Mesenchymal stem cell (in vitro differentiated cells and primary cell): Measurements from ENCODE around the gene MRLN.

Experiments
- DNase-seq: peaks from one replicate; pipeline ENCODE4 v3.0.0-alpha.2; 2013
- H2AFZ ChIP-seq: one replicate; pipeline ENCODE4 v1.6.1; 2013; ENCODE audit warnings: low read depth, mild to moderate bottlenecking, control low read depth, inconsistent platforms, low read length, moderate library complexity
- H2AK5ac ChIP-seq: 2 replicates; pipeline ENCODE4 v1.6.1; 2013; ENCODE audit warnings: low read length, moderate library complexity, mild to moderate bottlenecking, inconsistent platforms; ENCODE audit not compliant: severe bottlenecking
- H2BK120ac ChIP-seq: one replicate; pipeline ENCODE4 v1.6.1; 2013; ENCODE audit warnings: low read depth, mild to moderate bottlenecking, inconsistent platforms, low read length, moderate library complexity
- H2BK12ac ChIP-seq, 2 experiments: one replicate each; pipeline ENCODE4 v1.6.1; 2013; ENCODE audit warnings: inconsistent platforms in 2 of 2, low read length in 2 of 2, mild to moderate bottlenecking in 2 of 2, moderate library complexity in 2 of 2, control low read depth in 1 of 2
- H2BK15ac ChIP-seq: one replicate; pipeline ENCODE4 v1.6.1; 2013; ENCODE audit warnings: mild to moderate bottlenecking, low read depth, inconsistent platforms; ENCODE audit not compliant: poor library complexity, severe bottlenecking
- H2BK5ac ChIP-seq: 2 replicates; pipeline ENCODE4 v1.6.1; 2013; ENCODE audit warnings: low read depth, mild to moderate bottlenecking, low read length, control low read depth, inconsistent platforms; ENCODE audit not compliant: poor library complexity, severe bottlenecking
- H3K14ac ChIP-seq, 2 experiments: one replicate each; pipeline ENCODE4 v1.6.1; 2013; ENCODE audit warnings: inconsistent platforms in 2 of 2, low read length in 2 of 2, control low read depth in 1 of 2, mild to moderate bottlenecking in 1 of 2, moderate library complexity in 1 of 2
- H3K18ac ChIP-seq, 2 experiments: one replicate each; pipeline ENCODE4 v1.6.1; 2013; ENCODE audit warnings: inconsistent platforms in 2 of 2, low read length in 2 of 2, control low read depth in 1 of 2, low read depth in 1 of 2, mild to moderate bottlenecking in 1 of 2
- H3K23ac ChIP-seq, 2 experiments: one replicate each; pipeline ENCODE4 v1.6.1; 2013; ENCODE audit warnings: inconsistent platforms in 2 of 2, low read length in 2 of 2, mild to moderate bottlenecking in 2 of 2, moderate library complexity in 2 of 2, control low read depth in 1 of 2
- H3K27ac ChIP-seq: 2 replicates; pipeline ENCODE4 v1.5.1; 2013; ENCODE audit warnings: mild to moderate bottlenecking, moderate library complexity, low read length, control low read depth, inconsistent platforms; ENCODE audit not compliant: poor library complexity, severe bottlenecking
- H3K27me3 ChIP-seq, 2 experiments: 2 replicates each; pipeline versions ENCODE4 v1.6.1 to v1.7.0; 2013; ENCODE audit warnings: low read length in 2 of 2, mild to moderate bottlenecking in 2 of 2, moderate library complexity in 2 of 2, control low read depth in 1 of 2, inconsistent platforms in 1 of 2; ENCODE audit not compliant: control insufficient read depth in 1 of 2, insufficient read depth in 1 of 2
- H3K36me3 ChIP-seq, 2 experiments: 2 replicates each; pipeline versions ENCODE4 v1.6.1 to v1.7.0; 2013; ENCODE audit warnings: low read length in 2 of 2, control low read depth in 1 of 2, inconsistent platforms in 1 of 2, low read depth in 1 of 2, mild to moderate bottlenecking in 1 of 2; ENCODE audit not compliant: insufficient read depth in 2 of 2, control insufficient read depth in 1 of 2
- H3K4ac ChIP-seq, 2 experiments: one replicate each; pipeline ENCODE4 v1.6.1; 2013; ENCODE audit warnings: inconsistent platforms in 2 of 2, low read length in 2 of 2, mild to moderate bottlenecking in 2 of 2, moderate library complexity in 2 of 2, control low read depth in 1 of 2, low read depth in 1 of 2
- H3K4me1 ChIP-seq: 2 replicates; pipeline ENCODE4 v1.6.1; 2013; ENCODE audit warnings: low read depth, low read length, control low read depth; ENCODE audit not compliant: control insufficient read depth, insufficient read depth
- H3K4me2 ChIP-seq: 2 replicates; pipeline ENCODE4 v1.6.1; 2013; ENCODE audit warnings: low read length, mild to moderate bottlenecking, inconsistent platforms; ENCODE audit not compliant: poor library complexity, severe bottlenecking
- H3K4me3 ChIP-seq, 2 experiments: 2 replicates each; pipeline versions ENCODE4 v1.5.1 to v1.7.0; 2013; ENCODE audit warnings: low read length in 2 of 2, mild to moderate bottlenecking in 2 of 2, control low read depth in 1 of 2, low read depth in 1 of 2; ENCODE audit not compliant: insufficient read depth in 1 of 2
- H3K79me1 ChIP-seq: replicated peaks from 2 replicates; pipeline ENCODE4 v1.6.1; 2013; ENCODE audit warnings: mild to moderate bottlenecking, control low read depth, low read length, inconsistent platforms; ENCODE audit not compliant: poor library complexity, severe bottlenecking
- H3K9ac ChIP-seq: 2 replicates; pipeline ENCODE4 v1.7.0; 2013; ENCODE audit warnings: mild to moderate bottlenecking, low read length, moderate library complexity
- H3K9me3 ChIP-seq: 2 replicates; pipeline ENCODE4 v1.7.0; 2013; ENCODE audit warnings: mild to moderate bottlenecking, low read length; ENCODE audit not compliant: control insufficient read depth
- H4K8ac ChIP-seq: one replicate; pipeline ENCODE4 v1.6.1; 2013; ENCODE audit warnings: inconsistent platforms, mild to moderate bottlenecking, low read length, moderate library complexity
- H4K91ac ChIP-seq: one replicate; pipeline ENCODE4 v1.6.1; 2013; ENCODE audit warnings: mild to moderate bottlenecking, low read length, inconsistent platforms
- WGBS: methylation state at CpG from one replicate; pipeline ENCODE4 v1.1.7; 2013; ENCODE audit warnings: mixed read lengths; 5-methylcytosine and 5-hydroxymethylcytosine counted together

The MRLN gene

DNA sequence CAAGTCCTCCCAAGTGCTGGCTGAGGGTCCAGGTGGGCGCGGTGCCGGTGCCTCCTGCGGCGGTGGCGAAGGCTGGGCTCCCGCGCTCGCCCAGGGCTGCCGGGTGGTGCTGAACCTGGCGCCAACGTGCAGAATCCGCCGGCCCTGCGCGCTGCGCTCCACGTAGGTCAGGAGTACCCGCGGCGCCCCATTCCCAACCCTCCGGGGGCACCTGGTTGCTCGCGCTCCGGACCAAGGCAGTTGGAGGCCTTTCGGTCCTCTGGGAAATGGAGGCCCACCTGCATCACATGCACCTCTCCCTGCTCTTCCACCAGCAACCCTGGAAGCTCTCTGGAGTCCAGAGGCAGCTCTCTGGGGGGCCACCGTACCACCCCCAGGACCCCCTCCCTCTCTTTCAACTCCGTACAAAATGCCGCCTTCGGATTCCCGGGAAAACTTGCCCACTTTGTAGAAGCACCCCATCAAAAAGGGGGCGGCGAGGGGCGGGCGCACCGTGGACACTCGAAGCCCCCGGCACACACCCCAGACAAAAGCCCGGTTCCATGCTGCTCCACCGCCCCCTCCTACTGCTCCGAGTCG is 44.4 kb downstream of the MRLN start:
- no peak overlapping the region for H3K14ac ChIP-seq
- H3K4me2 ChIP-seq = peak overlapping the region; percentile 100
- H2AFZ ChIP-seq = no peak overlapping the region
- no peak overlapping the region for H4K8ac ChIP-seq
- no peak overlapping the region for H3K4ac ChIP-seq
- no peak overlapping the region for H2BK120ac ChIP-seq
- H4K91ac ChIP-seq = no peak overlapping the region
- peak overlapping the region; percentile 54 to 77 for H3K4me3 ChIP-seq
- no peaks in the 10 kb centered on the region for H3K79me1 ChIP-seq
- no peak overlapping the region for H2BK5ac ChIP-seq
- no peak overlapping the region for H2BK15ac ChIP-seq
- H3K4me1 ChIP-seq = peaks cover 15% of the 10 kb centered on the region
- H3K23ac ChIP-seq = peak overlapping the region in 1 of 2 experiments; percentile 77
- H2AK5ac ChIP-seq = no peak overlapping the region
- H3K9me3 ChIP-seq = no peaks in the 10 kb centered on the region
- H3K36me3 ChIP-seq = no peaks in the 10 kb centered on the region
- no peak overlapping the region for H3K27ac ChIP-seq
- no peak overlapping the region for H2BK12ac ChIP-seq
- WGBS = under 1% methylated on average over 39 of the region's 42 CpGs
- peak; percentile 6 for DNase-seq
- no peak overlapping the region for H3K18ac ChIP-seq
- H3K9ac ChIP-seq = peak overlapping the region; percentile 77
- peaks cover 49 to 59% of the 10 kb centered on the region in 2 experiments for H3K27me3 ChIP-seq

DNA sequence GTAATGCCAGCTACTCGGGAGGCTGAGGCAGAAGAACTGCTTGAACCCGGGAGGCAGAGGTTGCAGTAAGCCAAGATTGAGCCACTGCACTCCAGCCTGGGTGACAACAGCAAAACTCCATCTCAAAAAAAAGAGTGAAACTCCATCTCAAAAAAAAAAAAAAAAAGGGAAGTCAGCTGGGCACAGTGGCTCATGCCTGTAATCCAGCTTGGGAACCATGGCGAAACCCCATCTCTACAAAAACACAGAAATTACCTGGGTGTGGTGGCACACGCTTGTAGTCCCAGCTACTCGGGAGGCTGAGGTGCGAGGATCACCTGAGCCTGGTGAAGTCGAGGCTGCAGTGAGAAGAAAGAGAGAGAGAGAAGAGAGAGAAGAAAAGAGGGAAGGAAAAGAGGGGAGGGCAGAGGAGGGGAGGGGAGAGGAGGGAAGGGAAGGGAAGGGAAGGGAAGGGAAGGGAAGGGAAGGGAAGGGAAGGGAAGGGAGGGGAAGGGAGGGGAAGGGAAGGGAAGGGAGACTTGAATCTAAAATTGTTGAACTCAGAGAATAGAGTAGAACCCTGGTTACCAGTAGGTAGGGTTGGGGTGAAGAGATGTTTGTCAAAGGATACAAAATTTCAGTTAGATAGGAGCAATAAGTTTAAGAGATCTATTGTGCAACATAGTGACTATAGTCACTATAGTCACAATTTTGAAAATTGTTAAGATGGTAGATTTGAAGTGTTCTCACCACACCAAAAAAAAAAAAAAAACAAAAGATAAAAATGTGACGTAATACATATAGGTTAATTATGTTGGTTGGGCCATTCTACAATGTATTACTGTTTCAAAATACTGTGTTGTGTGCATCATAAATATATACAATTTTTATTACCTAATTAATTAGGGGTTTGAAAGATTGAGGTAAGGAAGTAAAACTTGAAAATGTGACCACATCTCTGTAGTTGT is 46.1 kb downstream of the MRLN start:
- Histone ChIP-seq H2BK12ac (no peak overlapping the region), H3K9ac (no peak overlapping the region), H3K4me3 (no peak overlapping the region), H3K23ac (no peak overlapping the region), H3K4me2 (no peak overlapping the region), H3K79me1 (no peaks in the 10 kb centered on the region), H3K4ac (no peak overlapping the region), H3K14ac (no peak overlapping the region), H2BK5ac (no peak overlapping the region), H4K8ac (no peak overlapping the region), H2BK120ac (no peak overlapping the region), H3K36me3 (no peaks in the 10 kb centered on the region), H3K4me1 (peaks cover 15% of the 10 kb centered on the region), H3K18ac (no peak overlapping the region), H4K91ac (no peak overlapping the region), H3K27me3 (peaks cover 43 to 45% of the 10 kb centered on the region in 2 experiments), H3K27ac (no peak overlapping the region), H2AFZ (no peak overlapping the region), H2AK5ac (no peak overlapping the region), H3K9me3 (no peaks in the 10 kb centered on the region), H2BK15ac (no peak overlapping the region)
- DNase-seq = no peak
- 91% methylated on average over 6 of the region's 8 CpGs for WGBS

DNA sequence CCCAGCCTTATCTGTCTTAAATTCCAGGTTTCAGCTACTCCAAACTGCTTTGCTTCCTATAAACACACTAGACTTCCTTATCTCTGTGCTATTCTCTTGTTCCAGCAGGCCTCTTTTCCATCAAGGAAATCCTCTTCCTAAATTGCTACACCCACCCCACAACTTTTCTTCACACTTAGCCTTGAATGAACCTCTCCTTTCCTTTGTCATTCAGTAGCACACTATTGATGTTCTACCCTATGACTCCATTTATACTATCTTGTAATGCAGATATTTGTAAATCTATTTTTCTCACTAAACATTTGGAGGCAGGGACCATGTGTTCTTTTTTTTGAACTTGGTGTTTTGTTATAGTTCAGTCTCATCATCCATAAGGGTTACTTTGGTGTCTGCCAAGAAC is 47.3 kb downstream of the MRLN start:
- no peaks in the 10 kb centered on the region for H3K9me3 ChIP-seq
- H3K9ac ChIP-seq = no peak overlapping the region
- no peak overlapping the region for H3K4me3 ChIP-seq
- H4K8ac ChIP-seq = no peak overlapping the region
- no peak overlapping the region for H3K4ac ChIP-seq
- no peak overlapping the region for H2AK5ac ChIP-seq
- H2AFZ ChIP-seq = no peak overlapping the region
- no peak overlapping the region for H2BK5ac ChIP-seq
- H3K4me2 ChIP-seq = no peak overlapping the region
- peaks cover 15% of the 10 kb centered on the region for H3K4me1 ChIP-seq
- no peak overlapping the region for H2BK15ac ChIP-seq
- H3K18ac ChIP-seq = no peak overlapping the region
- H3K79me1 ChIP-seq = no peaks in the 10 kb centered on the region
- H3K36me3 ChIP-seq = no peaks in the 10 kb centered on the region
- no peak overlapping the region for H3K14ac ChIP-seq
- H3K27ac ChIP-seq = no peak overlapping the region
- no peak overlapping the region for H3K23ac ChIP-seq
- H2BK120ac ChIP-seq = no peak overlapping the region
- H4K91ac ChIP-seq = no peak overlapping the region
- H2BK12ac ChIP-seq = no peak overlapping the region
- no peak for DNase-seq
- peaks cover 35 to 42% of the 10 kb centered on the region in 2 experiments for H3K27me3 ChIP-seq

DNA sequence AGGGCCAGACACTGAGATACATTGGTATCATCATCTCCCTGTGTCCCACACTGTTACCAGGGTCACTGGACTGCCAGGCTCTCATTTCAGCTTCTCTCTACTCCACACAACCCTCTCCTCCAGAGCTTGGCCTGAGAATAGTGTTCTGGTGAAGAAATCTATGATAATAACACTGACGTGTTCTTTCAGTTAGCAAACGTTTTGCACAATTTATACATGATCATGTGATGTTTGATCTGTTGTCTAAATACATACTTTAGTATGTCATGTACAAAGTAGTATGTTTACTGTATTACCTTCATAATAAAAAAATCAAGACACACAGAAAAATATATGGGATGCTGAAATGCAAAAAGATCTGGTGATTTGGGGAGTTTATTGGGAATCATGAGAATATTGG is 48.6 kb downstream of the MRLN start:
- Histone ChIP-seq H3K36me3 (no peaks in the 10 kb centered on the region), H3K79me1 (no peaks in the 10 kb centered on the region), H3K9me3 (no peaks in the 10 kb centered on the region)

More for the DNA sequence above, 48.6 kb downstream of the MRLN start:
- H3K9ac ChIP-seq = no peak overlapping the region
- no peak overlapping the region for H4K91ac ChIP-seq
- H3K27ac ChIP-seq = no peak overlapping the region
- H3K27me3 ChIP-seq = peaks cover 34 to 43% of the 10 kb centered on the region in 2 experiments
- H2BK12ac ChIP-seq = no peak overlapping the region
- H3K23ac ChIP-seq = no peak overlapping the region
- H3K18ac ChIP-seq = no peak overlapping the region
- peaks cover 9% of the 10 kb centered on the region for H3K4me1 ChIP-seq
- H3K14ac ChIP-seq = no peak overlapping the region
- H3K4ac ChIP-seq = no peak overlapping the region
- DNase-seq = no peak
- H2BK15ac ChIP-seq = no peak overlapping the region
- no peak overlapping the region for H2BK120ac ChIP-seq
- WGBS = 71% methylated on average over 2 of the region's 2 CpGs
- no peak overlapping the region for H2BK5ac ChIP-seq
- no peak overlapping the region for H3K4me2 ChIP-seq
- H2AFZ ChIP-seq = no peak overlapping the region
- no peak overlapping the region for H2AK5ac ChIP-seq
- H3K4me3 ChIP-seq = no peak overlapping the region
- no peak overlapping the region for H4K8ac ChIP-seq
